ENCODE results near the gene CHAC1.

CHAC1 gene

GRCh38 chr15:40955930-40956540 lies 2.8 kb downstream of the CHAC1 start:
- H4K20me1 ChIP-seq (ENCODE audit: insufficient read depth) = no peaks in the 10 kb centered on the region
- no peaks in the 10 kb centered on the region for H3K79me2 ChIP-seq (ENCODE audit: insufficient read depth, low read depth)
- no peak overlapping the region for H3K9ac ChIP-seq
- H2AFZ ChIP-seq (ENCODE audit: low read depth) = no peak overlapping the region
- H3K4me2 ChIP-seq = no peak overlapping the region
- no peaks in the 10 kb centered on the region for H3K27me3 ChIP-seq (ENCODE audit: insufficient read depth, low read depth)
- H3K4me3 ChIP-seq (IDR thresholded peaks at IDR 0.05; ENCODE audit: insufficient read depth, low read depth, low read length) = no peak overlapping the region
- H3K36me3 ChIP-seq (ENCODE audit: insufficient read depth) = no peaks in the 10 kb centered on the region
- no peak for TF ChIP-seq CTCF (conservative IDR thresholded peaks at IDR 0.05; ENCODE audit: low read depth, low read length)
- no peak overlapping the region for H3K27ac ChIP-seq
- peaks cover 33% of the 10 kb centered on the region for H3K4me1 ChIP-seq (ENCODE audit: low read depth, poor library complexity, severe bottlenecking)

GRCh38 chr15:40956541-40956982 lies 3.3 kb downstream of the CHAC1 start:
- Histone ChIP-seq H3K27ac (no peak overlapping the region), H3K36me3 (ENCODE audit: insufficient read depth) (no peaks in the 10 kb centered on the region), H3K4me3 (IDR thresholded peaks at IDR 0.05; ENCODE audit: insufficient read depth, low read depth, low read length) (no peak overlapping the region), H3K27me3 (ENCODE audit: insufficient read depth, low read depth) (no peaks in the 10 kb centered on the region), H3K79me2 (ENCODE audit: insufficient read depth, low read depth) (no peaks in the 10 kb centered on the region), H3K4me1 (ENCODE audit: low read depth, poor library complexity, severe bottlenecking) (peaks cover 33% of the 10 kb centered on the region), H3K4me2 (no peak overlapping the region), H3K9ac (no peak overlapping the region), H2AFZ (ENCODE audit: low read depth) (no peak overlapping the region), H4K20me1 (ENCODE audit: insufficient read depth) (no peaks in the 10 kb centered on the region)
- TF ChIP-seq CTCF (conservative IDR thresholded peaks at IDR 0.05; ENCODE audit: low read depth, low read length) = no peak

- H3K27me3 ChIP-seq (ENCODE audit: insufficient read depth, low read depth) = no peaks in the 10 kb centered on the region
- no peaks in the 10 kb centered on the region for H3K36me3 ChIP-seq (ENCODE audit: insufficient read depth)
- H3K4me1 ChIP-seq (ENCODE audit: low read depth, poor library complexity, severe bottlenecking) = peaks cover 28% of the 10 kb centered on the region
- no peak overlapping the region for H3K27ac ChIP-seq
- no peaks in the 10 kb centered on the region for H4K20me1 ChIP-seq (ENCODE audit: insufficient read depth)
- H3K4me3 ChIP-seq (IDR thresholded peaks at IDR 0.05; ENCODE audit: insufficient read depth, low read depth, low read length) = no peak overlapping the region
- H3K9ac ChIP-seq = no peak overlapping the region
- no peak overlapping the region for H2AFZ ChIP-seq (ENCODE audit: low read depth)
- H3K4me2 ChIP-seq = no peak overlapping the region
- TF ChIP-seq CTCF (conservative IDR thresholded peaks at IDR 0.05; ENCODE audit: low read depth, low read length) = no peak
- no peaks in the 10 kb centered on the region for H3K79me2 ChIP-seq (ENCODE audit: insufficient read depth, low read depth)
These were observed 3.8 kb downstream of the CHAC1 start for GRCh38 chr15:40957041-40957555.

DNA sequence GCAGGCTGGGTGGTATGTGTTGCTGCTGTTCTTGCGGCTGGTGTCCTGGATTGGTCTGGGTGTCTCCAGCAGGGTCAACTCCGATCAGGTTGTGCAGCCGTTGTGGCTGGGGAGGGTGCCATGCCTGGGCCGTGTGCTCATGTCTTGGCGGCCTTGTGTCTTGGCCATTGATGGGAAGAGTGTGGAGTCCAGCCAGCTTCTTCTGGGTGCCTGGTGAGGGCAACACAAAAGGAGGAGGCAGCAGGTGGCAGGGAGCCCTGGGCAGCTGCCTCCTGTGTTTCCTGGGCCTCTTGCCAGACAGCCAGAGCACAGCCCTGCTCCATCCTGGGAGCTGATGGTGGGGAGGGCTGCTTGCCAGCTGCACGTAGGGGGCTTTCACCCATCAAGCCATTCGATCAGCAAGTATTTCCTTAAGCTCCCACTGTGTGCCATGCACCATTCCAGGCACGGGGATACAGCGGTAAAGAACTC lies 4.3 kb downstream of the CHAC1 start:
- Histone ChIP-seq H3K36me3 (ENCODE audit: insufficient read depth) (no peaks in the 10 kb centered on the region), H3K4me2 (no peak overlapping the region), H3K27ac (no peak overlapping the region), H3K9ac (no peak overlapping the region), H3K79me2 (ENCODE audit: insufficient read depth, low read depth) (no peaks in the 10 kb centered on the region), H3K4me1 (ENCODE audit: low read depth, poor library complexity, severe bottlenecking) (peaks cover 23% of the 10 kb centered on the region), H3K27me3 (ENCODE audit: insufficient read depth, low read depth) (no peaks in the 10 kb centered on the region), H4K20me1 (ENCODE audit: insufficient read depth) (no peaks in the 10 kb centered on the region), H2AFZ (ENCODE audit: low read depth) (no peak overlapping the region), H3K4me3 (IDR thresholded peaks at IDR 0.05; ENCODE audit: insufficient read depth, low read depth, low read length) (no peak overlapping the region)
- TF ChIP-seq CTCF (conservative IDR thresholded peaks at IDR 0.05; ENCODE audit: low read depth, low read length) = no peak

Measured in KMS-11 (cell line).